ENCODE results near the gene RGMA.

The RGMA gene

DNA sequence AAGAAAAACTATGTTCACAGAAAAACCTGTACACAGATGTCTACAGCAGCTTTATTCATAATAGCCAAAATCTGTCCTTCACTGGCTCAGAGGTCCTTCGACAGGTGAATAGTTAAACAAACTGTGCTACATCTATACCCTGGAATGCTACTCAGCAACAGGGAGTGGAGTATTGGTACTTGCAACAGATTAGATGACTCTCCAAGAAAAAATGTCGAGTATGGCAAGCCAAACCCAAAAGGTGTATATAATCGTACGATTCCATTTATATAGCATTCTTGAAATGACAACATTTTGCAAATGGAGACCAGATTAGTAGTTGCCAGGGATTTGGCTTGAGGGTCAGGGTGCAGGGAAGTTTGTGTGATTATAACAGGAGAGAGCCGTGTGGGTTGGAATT lies 22.4 kb upstream of the RGMA start:
- no peak for FAIRE-seq
- TF ChIP-seq, protein P1, sequence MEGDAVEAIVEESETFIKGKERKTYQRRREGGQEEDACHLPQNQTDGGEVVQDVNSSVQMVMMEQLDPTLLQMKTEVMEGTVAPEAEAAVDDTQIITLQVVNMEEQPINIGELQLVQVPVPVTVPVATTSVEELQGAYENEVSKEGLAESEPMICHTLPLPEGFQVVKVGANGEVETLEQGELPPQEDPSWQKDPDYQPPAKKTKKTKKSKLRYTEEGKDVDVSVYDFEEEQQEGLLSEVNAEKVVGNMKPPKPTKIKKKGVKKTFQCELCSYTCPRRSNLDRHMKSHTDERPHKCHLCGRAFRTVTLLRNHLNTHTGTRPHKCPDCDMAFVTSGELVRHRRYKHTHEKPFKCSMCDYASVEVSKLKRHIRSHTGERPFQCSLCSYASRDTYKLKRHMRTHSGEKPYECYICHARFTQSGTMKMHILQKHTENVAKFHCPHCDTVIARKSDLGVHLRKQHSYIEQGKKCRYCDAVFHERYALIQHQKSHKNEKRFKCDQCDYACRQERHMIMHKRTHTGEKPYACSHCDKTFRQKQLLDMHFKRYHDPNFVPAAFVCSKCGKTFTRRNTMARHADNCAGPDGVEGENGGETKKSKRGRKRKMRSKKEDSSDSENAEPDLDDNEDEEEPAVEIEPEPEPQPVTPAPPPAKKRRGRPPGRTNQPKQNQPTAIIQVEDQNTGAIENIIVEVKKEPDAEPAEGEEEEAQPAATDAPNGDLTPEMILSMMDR (IDR thresholded peaks at IDR 0.05; ENCODE audit: insufficient read depth, missing control alignments), result no peak
- DNase-seq (ENCODE audit: insufficient read length, low spot score), result no peak

DNA sequence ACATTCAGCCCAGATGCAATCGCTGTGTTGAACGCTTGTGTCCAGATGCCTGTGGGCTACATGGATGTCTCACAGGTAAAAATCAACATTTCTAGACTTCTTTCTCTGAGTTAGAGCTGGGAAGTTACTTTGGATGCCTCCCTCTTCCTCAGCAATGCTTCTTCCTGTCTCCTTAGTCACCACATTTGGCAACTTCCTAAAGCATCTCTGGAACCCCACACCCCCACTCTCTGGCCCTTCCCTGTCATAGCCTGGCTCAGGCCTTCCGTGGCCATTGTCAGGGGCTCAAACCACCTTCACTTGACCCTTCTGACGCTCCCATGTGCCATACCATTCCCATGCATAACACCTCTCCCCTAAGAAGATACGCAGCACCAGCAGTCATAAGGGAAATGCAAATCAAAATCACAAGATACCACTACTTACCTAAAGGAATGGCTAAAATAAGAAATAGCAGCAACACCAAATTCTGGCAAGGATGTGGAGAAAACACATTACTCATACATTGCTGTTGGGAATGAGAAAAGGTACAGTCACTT lies 21.6 kb upstream of the RGMA start:
- FAIRE-seq, result no peak

DNA sequence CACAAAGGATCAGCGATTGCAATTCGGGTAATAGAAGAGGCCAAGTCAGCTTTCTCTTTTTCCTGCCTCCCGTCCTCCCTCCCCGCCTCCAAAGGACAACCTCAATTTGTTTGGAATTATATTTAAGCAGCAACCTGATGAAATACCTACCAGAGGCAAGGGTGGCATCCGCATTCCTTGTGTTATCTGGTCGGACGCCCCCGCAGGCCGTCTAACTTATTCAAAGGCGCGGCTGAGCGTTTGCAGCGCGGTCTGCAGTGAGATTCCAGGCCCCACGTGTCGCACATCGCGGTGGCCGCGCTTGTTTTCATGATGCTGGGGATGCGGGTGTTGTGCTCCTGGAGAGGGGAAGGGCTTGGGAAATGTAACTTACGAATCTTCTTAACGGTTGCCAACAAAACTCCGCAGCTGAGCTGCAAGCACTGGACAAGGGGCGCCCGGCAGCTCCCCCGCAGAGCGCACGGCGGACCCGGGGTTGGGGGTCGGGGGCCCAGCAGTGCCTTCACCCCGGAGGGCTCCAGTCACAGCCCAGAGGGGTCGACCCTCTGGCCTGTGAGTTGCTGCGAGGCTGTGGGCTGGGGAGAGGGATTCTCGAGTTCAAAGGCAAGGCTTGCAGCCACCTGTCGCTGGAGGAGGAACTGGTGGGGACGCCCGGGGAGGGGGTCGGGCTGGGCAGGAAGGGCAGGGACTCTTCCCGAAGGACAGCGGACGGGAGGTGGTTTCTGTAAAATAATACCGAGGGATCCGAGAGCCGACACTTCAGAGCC lies 20.5 kb upstream of the RGMA start:
- TF ChIP-seq, protein P1 (IDR thresholded peaks at IDR 0.05; ENCODE audit: insufficient read depth, missing control alignments), result no peak
- DNase-seq (ENCODE audit: insufficient read length, low spot score), result no peak
- FAIRE-seq, result no peak

More for the DNA sequence above, 21.6 kb upstream of the RGMA start:
- DNase-seq (ENCODE audit: insufficient read length, low spot score), result no peak
- TF ChIP-seq, protein P1 (IDR thresholded peaks at IDR 0.05; ENCODE audit: insufficient read depth, missing control alignments), result no peak

DNA sequence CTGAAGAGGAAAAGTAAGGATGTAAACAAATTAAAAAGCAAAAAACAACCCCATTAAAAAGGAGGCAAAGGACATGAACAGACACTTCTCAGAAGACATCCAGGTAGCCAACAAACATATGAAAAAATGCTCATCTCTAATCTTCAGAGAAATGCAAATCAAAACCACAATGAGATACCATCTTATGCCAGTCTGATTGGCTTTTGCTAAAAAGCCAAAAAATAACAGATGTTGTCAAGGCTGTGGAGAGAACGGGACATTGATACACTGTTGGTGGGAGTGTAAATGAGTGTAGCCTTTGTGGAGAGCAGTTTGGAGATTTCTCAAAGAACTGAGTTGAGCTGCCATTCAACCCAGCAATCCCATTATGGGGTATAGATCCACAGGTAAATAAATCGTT lies 18.6 kb upstream of the RGMA start:
- DNase-seq (ENCODE audit: insufficient read length, low spot score) (no peak), FAIRE-seq (no peak)
- TF ChIP-seq, protein P1 (IDR thresholded peaks at IDR 0.05; ENCODE audit: insufficient read depth, missing control alignments), result no peak

DNA sequence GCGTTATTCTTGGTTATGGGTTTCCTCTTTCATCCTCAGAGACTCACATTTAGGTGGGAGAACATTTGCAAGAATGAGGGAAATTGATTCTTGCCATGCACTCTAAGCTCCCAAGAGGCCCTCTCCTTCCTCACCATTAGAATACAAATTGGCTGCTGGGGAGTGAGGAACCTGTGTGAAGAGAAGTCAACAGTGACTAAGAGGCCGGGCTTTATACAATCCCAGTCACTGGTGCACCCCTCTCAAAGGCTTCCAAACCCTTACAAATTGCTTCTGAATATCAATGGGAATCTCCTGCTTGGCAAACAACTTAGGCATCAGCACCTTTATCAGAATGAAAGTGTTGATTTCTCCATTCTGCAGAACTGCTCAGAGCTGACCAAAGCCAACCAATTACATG lies 16.5 kb upstream of the RGMA start:
- no peak for DNase-seq (ENCODE audit: insufficient read length, low spot score)
- no peak for FAIRE-seq
- TF ChIP-seq, protein P1 (IDR thresholded peaks at IDR 0.05; ENCODE audit: insufficient read depth, missing control alignments), result no peak

DNA sequence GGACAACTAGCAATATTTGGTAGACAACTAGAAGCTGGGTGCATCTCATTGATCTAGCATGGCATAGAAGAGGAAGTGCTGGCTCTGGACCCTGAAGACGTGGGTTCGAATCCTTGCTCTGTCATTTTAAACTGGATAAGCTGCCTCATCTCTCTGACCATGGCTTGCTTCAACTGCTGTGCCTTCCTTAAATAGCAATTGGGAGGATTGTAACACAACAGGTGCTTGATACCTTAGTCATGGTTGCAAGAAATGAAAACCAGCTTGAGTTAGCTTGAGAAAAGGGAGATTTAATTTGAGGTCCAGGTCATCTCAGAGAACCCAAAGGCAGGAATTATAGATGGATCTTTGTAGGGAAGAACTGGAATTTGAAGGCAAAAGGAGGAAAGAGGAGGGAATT lies 14.8 kb upstream of the RGMA start:
- TF ChIP-seq, protein P1 (IDR thresholded peaks at IDR 0.05; ENCODE audit: insufficient read depth, missing control alignments), result no peak
- DNase-seq (ENCODE audit: insufficient read length, low spot score) (no peak), FAIRE-seq (no peak)

DNA sequence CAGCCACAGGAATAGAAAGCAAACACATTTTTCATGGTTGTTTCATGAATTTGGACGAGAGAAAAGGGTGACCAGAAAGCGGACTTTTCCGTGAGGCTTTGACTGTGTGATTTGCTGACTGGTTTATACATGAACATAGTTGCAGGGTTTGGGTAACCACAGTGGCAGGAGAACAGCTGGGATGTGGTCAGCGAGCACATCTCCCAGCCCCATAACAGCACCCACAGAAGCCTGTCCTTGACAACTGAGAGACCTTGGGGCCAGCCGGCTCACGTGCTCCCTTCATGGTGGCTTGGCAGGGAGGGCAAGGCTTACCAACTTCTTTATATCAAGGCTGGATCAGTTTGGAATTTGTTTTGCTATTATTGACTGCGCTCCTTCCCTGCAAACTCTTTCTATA lies 13.2 kb upstream of the RGMA start:
- TF ChIP-seq, protein P1 (IDR thresholded peaks at IDR 0.05; ENCODE audit: insufficient read depth, missing control alignments), result no peak
- DNase-seq (ENCODE audit: insufficient read length, low spot score) (no peak), FAIRE-seq (no peak)
